GM13977 (cell line): Measurements from ENCODE around the gene ELAVL2.

Experiments used
- DNase-seq: peaks from one replicate; pipeline ENCODE4 v3.0.0; 2012; ENCODE audit warnings: low spot score
- CTCF ChIP-seq: IDR thresholded peaks from 2 replicates; pipeline ENCODE4 v1.5.1; 2012; ENCODE audit warnings: mild to moderate bottlenecking, control low read depth; ENCODE audit not compliant: insufficient read depth; ENCODE audit errors: extremely low read depth, missing control alignments
- in situ Hi-C: fragments of 300-500 bp; cut with MboI; formaldehyde crosslinking; loops from one replicate; pipeline ENCODE4 v1.12.0; 2022; ENCODE audit warnings: low sequenced_read_pairs, low pct_unique_long_range_greater_than_20kb, mixed read lengths, inconsistent platforms; ENCODE audit not compliant: unreplicated experiment

ELAVL2 gene

GRCh38 chr9:23842565-23843129 lies 16.6 kb upstream of the ELAVL2 start:
- in situ Hi-C loops, result no loop called here
- DNase-seq, result no peak

GRCh38 chr9:23841304-23841703 lies 15.3 kb upstream of the ELAVL2 start:
- DNase-seq, result no peak
- in situ Hi-C loops, result no loop called here
- TF ChIP-seq CTCF, result no peak

More at GRCh38 chr9:23842565-23843129, 16.6 kb upstream of the ELAVL2 start:
- TF ChIP-seq CTCF, result peak; percentile 7

- TF ChIP-seq CTCF, result no peak
- DNase-seq, result no peak
- in situ Hi-C loops, result no loop called here
Measured at GRCh38 chr9:23837038-23837437, 11.0 kb upstream of the ELAVL2 start.

- in situ Hi-C loops, result no loop called here
- TF ChIP-seq CTCF, result no peak
- DNase-seq, result no peak
Measured at GRCh38 chr9:23830929-23831730, 5.1 kb upstream of the ELAVL2 start.

- in situ Hi-C loops, result no loop called here
- no peak for TF ChIP-seq CTCF
- DNase-seq, result no peak
Measured at GRCh38 chr9:23830476-23830805, 4.4 kb upstream of the ELAVL2 start.

DNA sequence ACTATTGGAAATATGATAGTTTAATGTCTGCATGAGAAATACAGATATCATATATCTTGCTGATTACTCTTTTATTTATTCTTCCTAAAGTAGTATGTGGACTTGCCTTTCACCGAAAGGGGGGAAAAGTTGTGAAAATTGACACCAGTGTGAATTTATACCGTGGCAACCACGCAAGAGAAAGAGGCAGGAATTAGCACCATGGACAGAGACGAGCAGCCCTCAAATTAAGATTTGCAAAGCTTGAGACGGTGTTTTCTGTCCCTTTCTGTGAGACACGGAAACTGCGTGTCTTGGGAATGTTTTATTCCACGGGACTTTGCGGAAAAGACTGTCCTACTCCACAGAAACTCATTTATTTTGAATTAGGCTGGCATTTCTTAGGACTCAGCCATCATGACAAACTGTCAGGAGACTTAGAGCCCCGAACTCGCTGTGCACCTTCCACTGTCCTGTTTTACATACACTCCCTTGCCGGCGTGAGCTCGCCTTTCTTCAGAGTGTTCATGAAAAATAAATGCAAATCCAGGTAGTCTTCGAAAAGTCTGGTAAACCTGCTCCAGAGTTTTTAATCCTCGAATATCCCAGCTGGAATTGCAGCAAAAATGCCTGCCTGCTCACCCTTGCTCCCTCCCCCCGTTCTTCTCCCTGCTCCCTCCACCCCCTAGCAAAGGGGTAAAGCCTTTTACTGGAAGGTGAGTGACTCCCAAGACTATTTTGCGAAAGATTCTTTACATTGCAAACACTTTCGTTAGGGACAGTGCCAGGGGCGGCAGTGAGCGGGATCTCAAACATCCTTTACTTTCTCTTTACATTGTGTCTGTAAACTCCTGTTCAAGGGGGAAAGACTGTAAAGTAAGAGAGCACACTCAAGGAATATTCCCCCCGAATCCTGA lies 3.8 kb upstream of the ELAVL2 start:
- no peak for DNase-seq
- in situ Hi-C loops, result no loop called here
- no peak for TF ChIP-seq CTCF
